SK-N-SH (cell line): ENCODE data around the gene SYT6. TPM values are rescaled to one million over a fixed set of nuclear protein-coding genes. Genes with fewer than 3 reads are reported as not detected.

Source experiments
- CTCF ChIA-PET: fragments of 300-600, 350-600 bp; formaldehyde crosslinking; extraction: SDS; loops from one replicate; lab custom pipeline; 2021; lab: Yijun Ruan, JAX
- POLR2A ChIA-PET: fragments of 350-600 bp; sonication (Branson Sonifier 250); formaldehyde crosslinking; extraction: SDS; loops from one replicate; lab custom pipeline; 2020; ENCODE audit warnings: antibody characterized with exemption, inconsistent platforms; lab: Yijun Ruan, JAX
- DNase-seq: peaks from one replicate; pipeline ENCODE4 v3.0.0; 2012
- H2AFZ ChIP-seq: fragments of 200-600 bp; sonication (generic); 2 replicates; pipeline ENCODE4 v1.8.1; 2016; ENCODE audit warnings: antibody characterized with exemption, mild to moderate bottlenecking, low read depth
- H3F3A ChIP-seq: fragments of 200-600 bp; sonication (generic); replicated peaks from 2 replicates; pipeline ENCODE3; 2016; ENCODE audit warnings: antibody characterized with exemption, mild to moderate bottlenecking; ENCODE audit not compliant: insufficient read depth
- H3K27ac ChIP-seq, 2 experiments: fragments of 200-500 bp in 1 of 2; fragments of 200-600 bp in 1 of 2; sonication (Bioruptor generic) in 1 of 2; sonication (generic), shearing (Covaris generic) in 1 of 2; 2 replicates each; pipeline versions ENCODE4 v1.5.1 to v1.6.1; 2014 to 2016; ENCODE audit warnings: low read depth in 2 of 2, inconsistent platforms in 1 of 2, low read length in 1 of 2, mild to moderate bottlenecking in 1 of 2, mixed read lengths in 1 of 2
- H3K27me3 ChIP-seq: fragments of 200-600 bp; sonication (generic), shearing (Covaris generic); 2 replicates; pipeline ENCODE4 v1.6.1; 2016; ENCODE audit warnings: mixed run types; ENCODE audit not compliant: insufficient read depth
- H3K36me3 ChIP-seq, 2 experiments: fragments of 200-500 bp in 1 of 2; fragments of 200-600 bp in 1 of 2; sonication (Bioruptor generic) in 1 of 2; sonication (generic) in 1 of 2; replicated peaks in 1 of 2; 2 replicates each; pipeline versions ENCODE3 to v1.5.1; 2014 to 2016; ENCODE audit warnings: low read length in 1 of 2, mild to moderate bottlenecking in 1 of 2; ENCODE audit not compliant: insufficient read depth in 2 of 2, control insufficient read depth in 1 of 2
- H3K4me1 ChIP-seq, 2 experiments: fragments of 200-500 bp in 1 of 2; fragments of 200-600 bp in 1 of 2; sonication (Bioruptor generic) in 1 of 2; sonication (generic), shearing (Covaris generic) in 1 of 2; 2 replicates each; pipeline versions ENCODE4 v1.5.1 to v1.6.1; 2014 to 2016; ENCODE audit warnings: low read depth in 1 of 2, low read length in 1 of 2, mixed run types in 1 of 2; ENCODE audit not compliant: insufficient read depth in 2 of 2, control insufficient read depth in 1 of 2
- H3K4me2 ChIP-seq: fragments of 200-600 bp; sonication (generic), shearing (Covaris generic); 2 replicates; pipeline ENCODE4 v1.6.1; 2017; ENCODE audit warnings: mixed run types
- H3K4me3 ChIP-seq, 2 experiments: fragments of 200-500 bp in 1 of 2; fragments of 200-600 bp in 1 of 2; sonication (Bioruptor generic) in 1 of 2; sonication (generic), shearing (Covaris generic) in 1 of 2; 2 replicates each; pipeline versions ENCODE4 v1.5.1 to v1.8.1; 2014 to 2016; ENCODE audit warnings: low read depth in 2 of 2, inconsistent platforms in 1 of 2, low read length in 1 of 2, mild to moderate bottlenecking in 1 of 2, mixed read lengths in 1 of 2, moderate library complexity in 1 of 2
- H3K79me2 ChIP-seq: fragments of 200-600 bp; sonication (generic); 2 replicates; pipeline ENCODE4 v1.8.1; 2017; ENCODE audit warnings: mild to moderate bottlenecking; ENCODE audit not compliant: insufficient read depth
- H3K9ac ChIP-seq: fragments of 200-600 bp; sonication (generic); 2 replicates; pipeline ENCODE4 v1.6.1; 2017; ENCODE audit warnings: mixed run types
- H3K9me2 ChIP-seq: fragments of 200-600 bp; sonication (generic); 2 replicates; pipeline ENCODE4 v1.6.1; 2017; ENCODE audit warnings: mixed run types
- H3K9me3 ChIP-seq: fragments of 200-600 bp; sonication (generic); 2 replicates; pipeline ENCODE4 v1.6.1; 2017; ENCODE audit warnings: mixed run types, mild to moderate bottlenecking, moderate library complexity
- H4K20me1 ChIP-seq: fragments of 200-600 bp; sonication (generic); 2 replicates; pipeline ENCODE4 v1.6.1; 2017; ENCODE audit warnings: mild to moderate bottlenecking, mixed run types; ENCODE audit not compliant: insufficient read depth
- CHD2 ChIP-seq: fragments of 150-350 bp; IDR thresholded peaks from 2 replicates; pipeline ENCODE4 v1.6.1; 2018; ENCODE audit warnings: low read length; ENCODE audit not compliant: partially characterized antibody
- EZH2phosphoT487 ChIP-seq: fragments of 200-600 bp; sonication (generic); IDR thresholded peaks from 2 replicates; pipeline ENCODE4 v1.6.1; 2017; ENCODE audit warnings: low read depth, mixed run types, mild to moderate bottlenecking, antibody characterized with exemption, moderate library complexity, borderline replicate concordance
- FOSL2 ChIP-seq: IDR thresholded peaks from 2 replicates; pipeline ENCODE4 v1.4.0; 2012; ENCODE audit warnings: low read depth, mild to moderate bottlenecking, moderate library complexity, borderline replicate concordance
- JUND ChIP-seq: IDR thresholded peaks from 2 replicates; pipeline ENCODE4 v1.4.0; 2012
- MEF2A ChIP-seq: IDR thresholded peaks from 2 replicates; pipeline ENCODE4 v1.4.0; 2012; ENCODE audit warnings: low read depth, borderline replicate concordance
- NRF1 ChIP-seq: IDR thresholded peaks from 2 replicates; pipeline ENCODE4 v1.6.1; 2012; ENCODE audit warnings: low read depth, mild to moderate bottlenecking, low read length
- RAD21 ChIP-seq: IDR thresholded peaks from 2 replicates; pipeline ENCODE4 v1.6.1; 2012; ENCODE audit warnings: mild to moderate bottlenecking, low read length
- RCOR1 ChIP-seq: fragments of 150-350 bp; IDR thresholded peaks from 2 replicates; pipeline ENCODE4 v1.6.1; 2017; ENCODE audit warnings: antibody characterized with exemption, low read length
- RFX5 ChIP-seq: IDR thresholded peaks from 2 replicates; pipeline ENCODE4 v1.6.1; 2012; ENCODE audit warnings: mild to moderate bottlenecking, improper control_type of control experiment, low read length
- SIN3A ChIP-seq: IDR thresholded peaks from 2 replicates; pipeline ENCODE4 v1.6.1; 2012; ENCODE audit warnings: low read depth, mild to moderate bottlenecking, low read length, moderate library complexity, borderline replicate concordance
- SMC3 ChIP-seq: IDR thresholded peaks from 2 replicates; pipeline ENCODE4 v1.6.1; 2012; ENCODE audit warnings: low read depth, low read length, improper control_type of control experiment
- TEAD4 ChIP-seq: IDR thresholded peaks from 2 replicates; pipeline ENCODE4 v1.4.0; 2012; ENCODE audit warnings: mild to moderate bottlenecking, borderline replicate concordance; ENCODE audit not compliant: insufficient read depth
- YY1 ChIP-seq: IDR thresholded peaks from 2 replicates; pipeline ENCODE4 v1.4.0; 2012; ENCODE audit warnings: low read depth, mild to moderate bottlenecking
- WGBS: methylation state at CpG from one replicate; pipeline ENCODE4 v1.1.6; 2017; ENCODE audit warnings: low lambda C conversion rate; 5-methylcytosine and 5-hydroxymethylcytosine counted together
- polyA plus RNA-seq, 3 experiments: library from polyadenylated mRNA; depleted of rRNA; stranded (reverse); fragments of >200 nt; gene quantifications; 2 replicates each; pipeline ENCODE4 v1.2.3, GENCODE V29; 2012
- TF ChIP-seq, protein P1 (sequence below): IDR thresholded peaks from 2 replicates; pipeline ENCODE4 v1.6.1; 2012; ENCODE audit warnings: mild to moderate bottlenecking, low read depth, low read length, moderate library complexity
- TF ChIP-seq, protein P2 (sequence below): IDR thresholded peaks from 2 replicates; pipeline ENCODE4 v1.4.0; 2012; ENCODE audit warnings: low read depth
- TF ChIP-seq, protein P3 (sequence below): fragments of 150-350 bp; IDR thresholded peaks from 2 replicates; pipeline ENCODE4 v1.6.1; 2017; ENCODE audit warnings: antibody characterized with exemption, low read length, low read depth, borderline replicate concordance
- TF ChIP-seq, protein P4 (sequence below): fragments of 200-600 bp; sonication (generic); IDR thresholded peaks from 2 replicates; pipeline ENCODE4 v1.6.1; 2017; ENCODE audit warnings: antibody characterized with exemption, mild to moderate bottlenecking, moderate library complexity

The SYT6 gene
- polyA plus RNA-seq, 1 of the 3 experiments (the other 2 are of a cell fraction): not detected

DNA sequence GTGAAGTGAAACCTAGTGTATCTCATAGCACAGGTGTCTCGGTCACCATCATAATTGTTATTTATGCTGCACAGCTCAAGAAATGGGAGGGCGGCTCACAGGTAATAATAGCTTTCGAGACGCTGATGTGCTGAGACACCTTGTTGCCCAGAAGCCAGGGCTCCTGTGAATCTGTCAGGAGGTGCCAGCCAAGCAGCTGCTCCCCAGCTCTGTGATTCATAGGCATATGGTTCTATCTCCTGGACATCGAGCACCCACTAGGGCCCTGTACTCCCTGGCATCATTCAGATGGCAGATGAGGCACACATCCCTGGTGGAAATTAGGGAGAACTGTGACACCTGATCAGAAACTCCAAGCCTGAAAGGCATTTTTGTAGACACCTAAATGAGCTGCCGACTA is 53.5 kb downstream of the SYT6 start:
- H3K27me3 ChIP-seq: peaks cover 3% of the 10 kb centered on the region
- 67% methylated on average over 6 of the region's 6 CpGs for WGBS
- H3K9me2 ChIP-seq: no peaks in the 10 kb centered on the region
- H3K27ac ChIP-seq: no peak overlapping the region
- no peaks in the 10 kb centered on the region for H3K79me2 ChIP-seq
- TF ChIP-seq RFX5 (no peak), EZH2phosphoT487 (no peak), NRF1 (no peak), YY1 (no peak), JUND (no peak), TEAD4 (no peak), SMC3 (no peak), RCOR1 (no peak), CHD2 (no peak), SIN3A (no peak), RAD21 (no peak), MEF2A (no peak), FOSL2 (no peak)
- TF ChIP-seq, protein P1, sequence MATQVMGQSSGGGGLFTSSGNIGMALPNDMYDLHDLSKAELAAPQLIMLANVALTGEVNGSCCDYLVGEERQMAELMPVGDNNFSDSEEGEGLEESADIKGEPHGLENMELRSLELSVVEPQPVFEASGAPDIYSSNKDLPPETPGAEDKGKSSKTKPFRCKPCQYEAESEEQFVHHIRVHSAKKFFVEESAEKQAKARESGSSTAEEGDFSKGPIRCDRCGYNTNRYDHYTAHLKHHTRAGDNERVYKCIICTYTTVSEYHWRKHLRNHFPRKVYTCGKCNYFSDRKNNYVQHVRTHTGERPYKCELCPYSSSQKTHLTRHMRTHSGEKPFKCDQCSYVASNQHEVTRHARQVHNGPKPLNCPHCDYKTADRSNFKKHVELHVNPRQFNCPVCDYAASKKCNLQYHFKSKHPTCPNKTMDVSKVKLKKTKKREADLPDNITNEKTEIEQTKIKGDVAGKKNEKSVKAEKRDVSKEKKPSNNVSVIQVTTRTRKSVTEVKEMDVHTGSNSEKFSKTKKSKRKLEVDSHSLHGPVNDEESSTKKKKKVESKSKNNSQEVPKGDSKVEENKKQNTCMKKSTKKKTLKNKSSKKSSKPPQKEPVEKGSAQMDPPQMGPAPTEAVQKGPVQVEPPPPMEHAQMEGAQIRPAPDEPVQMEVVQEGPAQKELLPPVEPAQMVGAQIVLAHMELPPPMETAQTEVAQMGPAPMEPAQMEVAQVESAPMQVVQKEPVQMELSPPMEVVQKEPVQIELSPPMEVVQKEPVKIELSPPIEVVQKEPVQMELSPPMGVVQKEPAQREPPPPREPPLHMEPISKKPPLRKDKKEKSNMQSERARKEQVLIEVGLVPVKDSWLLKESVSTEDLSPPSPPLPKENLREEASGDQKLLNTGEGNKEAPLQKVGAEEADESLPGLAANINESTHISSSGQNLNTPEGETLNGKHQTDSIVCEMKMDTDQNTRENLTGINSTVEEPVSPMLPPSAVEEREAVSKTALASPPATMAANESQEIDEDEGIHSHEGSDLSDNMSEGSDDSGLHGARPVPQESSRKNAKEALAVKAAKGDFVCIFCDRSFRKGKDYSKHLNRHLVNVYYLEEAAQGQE: no peak
- TF ChIP-seq, protein P2, sequence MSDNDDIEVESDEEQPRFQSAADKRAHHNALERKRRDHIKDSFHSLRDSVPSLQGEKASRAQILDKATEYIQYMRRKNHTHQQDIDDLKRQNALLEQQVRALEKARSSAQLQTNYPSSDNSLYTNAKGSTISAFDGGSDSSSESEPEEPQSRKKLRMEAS: no peak
- TF ChIP-seq, protein P3, sequence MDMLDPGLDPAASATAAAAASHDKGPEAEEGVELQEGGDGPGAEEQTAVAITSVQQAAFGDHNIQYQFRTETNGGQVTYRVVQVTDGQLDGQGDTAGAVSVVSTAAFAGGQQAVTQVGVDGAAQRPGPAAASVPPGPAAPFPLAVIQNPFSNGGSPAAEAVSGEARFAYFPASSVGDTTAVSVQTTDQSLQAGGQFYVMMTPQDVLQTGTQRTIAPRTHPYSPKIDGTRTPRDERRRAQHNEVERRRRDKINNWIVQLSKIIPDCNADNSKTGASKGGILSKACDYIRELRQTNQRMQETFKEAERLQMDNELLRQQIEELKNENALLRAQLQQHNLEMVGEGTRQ: no peak
- TF ChIP-seq, protein P4, sequence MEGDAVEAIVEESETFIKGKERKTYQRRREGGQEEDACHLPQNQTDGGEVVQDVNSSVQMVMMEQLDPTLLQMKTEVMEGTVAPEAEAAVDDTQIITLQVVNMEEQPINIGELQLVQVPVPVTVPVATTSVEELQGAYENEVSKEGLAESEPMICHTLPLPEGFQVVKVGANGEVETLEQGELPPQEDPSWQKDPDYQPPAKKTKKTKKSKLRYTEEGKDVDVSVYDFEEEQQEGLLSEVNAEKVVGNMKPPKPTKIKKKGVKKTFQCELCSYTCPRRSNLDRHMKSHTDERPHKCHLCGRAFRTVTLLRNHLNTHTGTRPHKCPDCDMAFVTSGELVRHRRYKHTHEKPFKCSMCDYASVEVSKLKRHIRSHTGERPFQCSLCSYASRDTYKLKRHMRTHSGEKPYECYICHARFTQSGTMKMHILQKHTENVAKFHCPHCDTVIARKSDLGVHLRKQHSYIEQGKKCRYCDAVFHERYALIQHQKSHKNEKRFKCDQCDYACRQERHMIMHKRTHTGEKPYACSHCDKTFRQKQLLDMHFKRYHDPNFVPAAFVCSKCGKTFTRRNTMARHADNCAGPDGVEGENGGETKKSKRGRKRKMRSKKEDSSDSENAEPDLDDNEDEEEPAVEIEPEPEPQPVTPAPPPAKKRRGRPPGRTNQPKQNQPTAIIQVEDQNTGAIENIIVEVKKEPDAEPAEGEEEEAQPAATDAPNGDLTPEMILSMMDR: no peak
- no peaks in the 10 kb centered on the region for H3F3A ChIP-seq
- no peak for DNase-seq
- H2AFZ ChIP-seq: no peak overlapping the region
- no peak overlapping the region for H3K4me3 ChIP-seq
- no peaks in the 10 kb centered on the region for H4K20me1 ChIP-seq
- no peak overlapping the region for H3K9ac ChIP-seq
- POLR2A ChIA-PET: no interaction called here
- CTCF ChIA-PET: interaction anchor here (1.1 to 1.3 kb wide), 2 partner anchors 11 to 25 kb away, joined by 3 read pairs; no protein-coding TSS in a partner anchor
- no peak overlapping the region for H3K4me2 ChIP-seq
- no peaks in the 10 kb centered on the region for H3K4me1 ChIP-seq
- no peaks in the 10 kb centered on the region for H3K36me3 ChIP-seq
- no peaks in the 10 kb centered on the region for H3K9me3 ChIP-seq
